HEK293T (cell line): ENCODE measurements around the gene APEX1.

Experiments
- CTCF ChIA-PET: fragments of 350-600 bp; formaldehyde crosslinking; extraction: SDS; loops from one replicate; lab custom pipeline; 2021; ENCODE audit warnings: antibody characterized with exemption, inconsistent platforms; lab: Yijun Ruan, JAX
- POLR2A ChIA-PET: fragments of 350-600 bp; formaldehyde crosslinking; extraction: SDS; loops from one replicate; lab custom pipeline; 2020; ENCODE audit warnings: antibody characterized with exemption, inconsistent platforms; lab: Yijun Ruan, JAX
- DNase-seq: peaks from one replicate; pipeline ENCODE4 v3.0.0; 2012; ENCODE audit warnings: mixed read lengths; ENCODE audit errors: extremely low spot score
- ARNT ChIP-seq: fragments of 450-650 bp; IDR thresholded peaks from 2 replicates; pipeline ENCODE4 v1.6.1; 2017; ENCODE audit warnings: mild to moderate bottlenecking
- BHLHE40 ChIP-seq: fragments of 450-650 bp; IDR thresholded peaks from 2 replicates; pipeline ENCODE4 v1.6.1; 2016; ENCODE audit warnings: mild to moderate bottlenecking, moderate library complexity, borderline replicate concordance
- CTBP1 ChIP-seq: fragments of 450-650 bp; IDR thresholded peaks from 2 replicates; pipeline ENCODE4 v1.6.1; 2016; ENCODE audit warnings: borderline replicate concordance
- ELF4 ChIP-seq: fragments of 450-650 bp; IDR thresholded peaks from 2 replicates; pipeline ENCODE4 v1.6.1; 2017; ENCODE audit warnings: antibody characterized with exemption
- FOXA1 ChIP-seq: fragments of 450-650 bp; IDR thresholded peaks from 2 replicates; pipeline ENCODE4 v1.6.1; 2016; ENCODE audit warnings: mild to moderate bottlenecking
- FOXK2 ChIP-seq: fragments of 450-650 bp; IDR thresholded peaks from 2 replicates; pipeline ENCODE4 v1.6.1; 2016; ENCODE audit warnings: mild to moderate bottlenecking
- FOXM1 ChIP-seq: fragments of 450-650 bp; IDR thresholded peaks from 2 replicates; pipeline ENCODE4 v1.6.1; 2017; ENCODE audit warnings: mild to moderate bottlenecking, borderline replicate concordance
- HDGF ChIP-seq: fragments of 450-650 bp; IDR thresholded peaks from 2 replicates; pipeline ENCODE4 v1.6.1; 2017; ENCODE audit warnings: antibody characterized with exemption, borderline replicate concordance
- L3MBTL2 ChIP-seq: fragments of 450-650 bp; conservative IDR thresholded peaks from 2 replicates; pipeline ENCODE4 v1.6.1; 2016; ENCODE audit warnings: mild to moderate bottlenecking
- LEF1 ChIP-seq: fragments of 450-650 bp; IDR thresholded peaks from 2 replicates; pipeline ENCODE4 v1.6.1; 2017; ENCODE audit warnings: mild to moderate bottlenecking, borderline replicate concordance
- NFRKB ChIP-seq: fragments of 450-650 bp; IDR thresholded peaks from 2 replicates; pipeline ENCODE4 v1.6.1; 2016; ENCODE audit warnings: mild to moderate bottlenecking, moderate library complexity
- PKNOX1 ChIP-seq: fragments of 450-650 bp; IDR thresholded peaks from 2 replicates; pipeline ENCODE4 v1.6.1; 2016
- SP1 ChIP-seq: fragments of 450-650 bp; IDR thresholded peaks from 2 replicates; pipeline ENCODE4 v1.6.1; 2017
- SUZ12 ChIP-seq: fragments of 450-650 bp; IDR thresholded peaks from 2 replicates; pipeline ENCODE4 v1.6.1; 2016; ENCODE audit warnings: mild to moderate bottlenecking
- TARDBP ChIP-seq: fragments of 450-650 bp; IDR thresholded peaks from 2 replicates; pipeline ENCODE4 v1.6.1; 2016
- ZNF384 ChIP-seq: fragments of 450-650 bp; IDR thresholded peaks from 2 replicates; pipeline ENCODE4 v1.6.1; 2016

The APEX1 gene

GRCh38 chr14:20435582-20436362, 19.3 kb upstream of the APEX1 start, which contains the start of gene KLHL33:
KLHL33 (minus strand) TSS chr14:20436166; CDS start chr14:20435811, 355 bp downstream.
- POLR2A ChIA-PET, result interaction anchor here (0.9 to 3.8 kb wide), 2 partner anchors 20 to 26 kb away, joined by 4 to 12 read pairs; partner anchors contain the start of genes APEX1, OSGEP and PIP4P1
- TF ChIP-seq FOXM1, result no peak
- TF ChIP-seq L3MBTL2, result no peak
- TF ChIP-seq TARDBP, result no peak
- TF ChIP-seq CTBP1, result no peak
- TF ChIP-seq ARNT, result no peak
- no peak for TF ChIP-seq ELF4
- TF ChIP-seq LEF1, result no peak
- TF ChIP-seq PKNOX1, result no peak
- no peak for TF ChIP-seq FOXA1
- no peak for TF ChIP-seq BHLHE40
- no peak for TF ChIP-seq SP1
- no peak for TF ChIP-seq NFRKB
- TF ChIP-seq FOXK2, result no peak
- CTCF ChIA-PET, result no interaction called here
- no peak for DNase-seq

- ChIA-PET POLR2A (interaction anchor here (3.8 kb wide), 1 partner anchor 19 kb away, joined by 12 read pairs; the partner anchor contains the start of genes APEX1 and OSGEP), CTCF (no interaction called here)
- TF ChIP-seq HDGF, result no peak
- TF ChIP-seq CTBP1, result no peak
- TF ChIP-seq TARDBP, result no peak
- TF ChIP-seq BHLHE40, result no peak
- TF ChIP-seq ELF4, result no peak
- TF ChIP-seq LEF1, result no peak
- no peak for TF ChIP-seq FOXA1
- no peak for TF ChIP-seq L3MBTL2
- no peak for TF ChIP-seq PKNOX1
- no peak for TF ChIP-seq SP1
- no peak for TF ChIP-seq FOXK2
- TF ChIP-seq ZNF384, result no peak
- TF ChIP-seq ARNT, result no peak
- no peak for TF ChIP-seq NFRKB
- TF ChIP-seq SUZ12, result no peak
- TF ChIP-seq FOXM1, result no peak
- no peak for DNase-seq
These were observed 18.7 kb upstream of the APEX1 start for GRCh38 chr14:20436363-20436755.

GRCh38 chr14:20438664-20439063, 16.4 kb upstream of the APEX1 start:
- ChIA-PET POLR2A (interaction anchor here (1.1 kb wide), 1 partner anchor 16 kb away, joined by 3 read pairs; the partner anchor contains the start of genes APEX1 and OSGEP), CTCF (no interaction called here)
- no peak for DNase-seq
- TF ChIP-seq ZNF384 (no peak), TARDBP (no peak), FOXM1 (no peak), HDGF (no peak), L3MBTL2 (no peak), LEF1 (no peak), BHLHE40 (no peak), NFRKB (no peak), ELF4 (no peak), FOXA1 (no peak)

GRCh38 chr14:20440465-20440864, 14.6 kb upstream of the APEX1 start:
- CTCF ChIA-PET, result no interaction called here
- POLR2A ChIA-PET, result interaction anchor here (1.0 kb wide), 1 partner anchor 29 kb away, joined by 3 read pairs; no protein-coding TSS in a partner anchor

GRCh38 chr14:20440882-20441281, 14.1 kb upstream of the APEX1 start:
- ChIA-PET CTCF (no interaction called here), POLR2A (interaction anchor here (1.0 to 1.9 kb wide), 2 partner anchors 14 to 29 kb away, joined by 3 to 11 read pairs; partner anchors contain the start of genes APEX1 and OSGEP)
- no peak for DNase-seq
- TF ChIP-seq ZNF384, result no peak
- no peak for TF ChIP-seq SUZ12
- no peak for TF ChIP-seq PKNOX1
- no peak for TF ChIP-seq ELF4
- no peak for TF ChIP-seq FOXK2
- no peak for TF ChIP-seq LEF1
- no peak for TF ChIP-seq BHLHE40
- TF ChIP-seq CTBP1, result no peak
- no peak for TF ChIP-seq FOXA1
- TF ChIP-seq SP1, result no peak
- no peak for TF ChIP-seq HDGF
- no peak for TF ChIP-seq NFRKB
- no peak for TF ChIP-seq L3MBTL2
- no peak for TF ChIP-seq FOXM1
- TF ChIP-seq ARNT, result no peak
- no peak for TF ChIP-seq TARDBP

More at GRCh38 chr14:20440465-20440864, 14.6 kb upstream of the APEX1 start:
- DNase-seq, result no peak
- no peak for TF ChIP-seq FOXM1
- TF ChIP-seq FOXA1, result no peak
- TF ChIP-seq FOXK2, result no peak
- TF ChIP-seq TARDBP, result no peak
- TF ChIP-seq HDGF, result no peak
- TF ChIP-seq NFRKB, result no peak
- TF ChIP-seq BHLHE40, result no peak
- no peak for TF ChIP-seq ELF4
- TF ChIP-seq L3MBTL2, result no peak
